Adrenal gland (tissue), 12 donors: ENCODE measurements around the gene CDH19. TPM values are rescaled to one million over a fixed set of nuclear protein-coding genes. Genes with fewer than 3 reads are reported as not detected.

ENCODE experiments used
- DNase-seq, 7 donors: peaks; one replicate each; pipeline ENCODE4 v3.0.0-alpha.2; 2019 to 2020
- H3K27ac ChIP-seq, 5 donors: fragments of 200-600 bp; sonication (generic) in 4 of 5; 1 replicate in 3 of 5; 2 replicates in 2 of 5; pipeline versions ENCODE4 v1.5.1 to v1.8.0; 2016 to 2020; ENCODE audit warnings: mild to moderate bottlenecking in 1 of 5
- H3K27me3 ChIP-seq: fragments of 200-600 bp; 2 replicates; pipeline ENCODE4 v1.8.0; 2021
- H3K36me3 ChIP-seq, 2 donors: fragments of 200-600 bp; replicated peaks in 1 of 2; 1 replicate in 1 of 2; 2 replicates in 1 of 2; pipeline versions ENCODE4 v1.5.1 to v1.8.0; 2018 to 2022
- H3K4me1 ChIP-seq, 2 donors: fragments of 200-600 bp; replicated peaks in 1 of 2; 1 replicate in 1 of 2; 2 replicates in 1 of 2; pipeline versions ENCODE4 v1.5.1 to v1.8.0; 2018 to 2021
- H3K4me3 ChIP-seq, 4 donors: fragments of 200-600 bp; sonication (generic) in 3 of 4; one replicate each; pipeline ENCODE4 v1.5.1; 2016 to 2018
- H3K9me3 ChIP-seq, 3 donors: fragments of 200-600 bp; sonication (generic) in 1 of 3; replicated peaks in 1 of 3; 1 replicate in 2 of 3; 2 replicates in 1 of 3; pipeline versions ENCODE4 v1.5.1 to v1.8.0; 2016 to 2021
- POLR2A ChIP-seq, 2 donors: fragments of 450-650 bp; IDR thresholded peaks; one replicate each; pipeline ENCODE4 v1.6.1; 2017; ENCODE audit warnings: antibody characterized with exemption in 2 of 2, mild to moderate bottlenecking in 2 of 2, moderate library complexity in 1 of 2
- WGBS, 4 donors: extraction: QIAGEN DNeasy Blood & Tissue Kit in 2 of 4; methylation state at CpG; one replicate each; pipeline versions ENCODE4 v1.1.5 to v1.1.7; 2013 to 2017; 5-methylcytosine and 5-hydroxymethylcytosine counted together
- intact Hi-C, 2 donors: fragments of 100-400 bp; cut with DNase I; formaldehyde crosslinking; loops; one replicate each; pipeline versions ENCODE4 v1.14.1 to v1.15.0; 2022 to 2023
- polyA plus RNA-seq, 3 donors: library from polyadenylated mRNA; stranded (reverse); fragments of 200-250 nt in 2 of 3; fragments of 350-450 nt in 1 of 3; fragmentation: Illumina TruSeq in 1 of 3; extraction: RNeasy Lipid Tissue Mini Kit (QIAGEN cat#74804) in 1 of 3; gene quantifications; one replicate each; pipeline ENCODE4 v1.2.3, GENCODE V29; 2013 to 2014
- total RNA-seq, 9 donors: library from RNA; depleted of rRNA in 4 of 9; stranded (reverse); fragments of >200 nt in 4 of 9; fragments of 120-200 nt in 1 of 9; fragmentation: NEBNext Ultra II Directional in 1 of 9; extraction: Animal tissue kit (Norgen Biotek cat#: 25700) in 1 of 9; gene quantifications; one replicate each; pipeline versions ENCODE4 v1.1.0 to v1.2.4, GENCODE V29; 2013 to 2023
- TF ChIP-seq, protein P1 (sequence below), 6 experiments: fragments of 450-650 bp in 4 of 6; fragments of 200-600 bp in 2 of 6; sonication (generic) in 1 of 6; IDR thresholded peaks; 1 replicate in 5 of 6; 2 replicates in 1 of 6; pipeline versions ENCODE4 v1.5.1 to v1.8.0; 2016 to 2021; ENCODE audit warnings: antibody characterized with exemption in 6 of 6, mild to moderate bottlenecking in 2 of 6, moderate library complexity in 1 of 6
- donor health status: healthy with polysubstance abuse.
- donor health status: Bipolar disorder and iron deficiency.
- donor health status: DM: yes; HTN: yes; CAD: no.
- donor health status: DM: no; HTN: no; CAD: no.
- donor health status: DM: no; HTN: no; CAD: no.
- donor health status: DM: yes; HTN: yes; CAD: no.

Gene CDH19
- total and polyA plus RNA-seq, 12 donors: 0.42 to 7.4 (median 5.3) TPM

DNA sequence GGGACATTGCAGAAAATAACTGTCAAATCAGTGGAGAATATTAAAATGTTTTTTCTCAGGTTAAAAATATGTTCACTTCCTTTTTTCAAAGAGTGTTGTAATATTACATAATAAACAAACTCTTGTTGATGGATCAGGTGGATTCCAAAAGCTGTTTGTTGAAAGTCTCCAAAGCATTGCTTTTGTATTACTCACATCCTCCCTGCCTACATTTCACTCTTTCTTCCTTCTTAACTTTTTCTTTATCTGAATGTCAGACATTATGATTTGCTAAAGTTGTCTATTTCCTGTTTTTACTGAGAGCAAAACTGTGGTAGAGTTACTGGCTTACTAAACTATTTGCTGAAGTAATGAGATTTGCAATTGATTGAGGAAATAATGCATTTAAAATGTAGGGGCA lies 92.1 kb downstream of the CDH19 start:
- Histone ChIP-seq H3K27ac (no peak overlapping the region), H3K4me3 (no peak overlapping the region), H3K4me1 (no peaks in the 10 kb centered on the region), H3K9me3 (no peaks in the 10 kb centered on the region), H3K36me3 (no peaks in the 10 kb centered on the region), H3K27me3 (no peaks in the 10 kb centered on the region)
- no peak for TF ChIP-seq POLR2A (IDR thresholded peaks at IDR 0.05)
- TF ChIP-seq, protein P1, sequence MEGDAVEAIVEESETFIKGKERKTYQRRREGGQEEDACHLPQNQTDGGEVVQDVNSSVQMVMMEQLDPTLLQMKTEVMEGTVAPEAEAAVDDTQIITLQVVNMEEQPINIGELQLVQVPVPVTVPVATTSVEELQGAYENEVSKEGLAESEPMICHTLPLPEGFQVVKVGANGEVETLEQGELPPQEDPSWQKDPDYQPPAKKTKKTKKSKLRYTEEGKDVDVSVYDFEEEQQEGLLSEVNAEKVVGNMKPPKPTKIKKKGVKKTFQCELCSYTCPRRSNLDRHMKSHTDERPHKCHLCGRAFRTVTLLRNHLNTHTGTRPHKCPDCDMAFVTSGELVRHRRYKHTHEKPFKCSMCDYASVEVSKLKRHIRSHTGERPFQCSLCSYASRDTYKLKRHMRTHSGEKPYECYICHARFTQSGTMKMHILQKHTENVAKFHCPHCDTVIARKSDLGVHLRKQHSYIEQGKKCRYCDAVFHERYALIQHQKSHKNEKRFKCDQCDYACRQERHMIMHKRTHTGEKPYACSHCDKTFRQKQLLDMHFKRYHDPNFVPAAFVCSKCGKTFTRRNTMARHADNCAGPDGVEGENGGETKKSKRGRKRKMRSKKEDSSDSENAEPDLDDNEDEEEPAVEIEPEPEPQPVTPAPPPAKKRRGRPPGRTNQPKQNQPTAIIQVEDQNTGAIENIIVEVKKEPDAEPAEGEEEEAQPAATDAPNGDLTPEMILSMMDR (IDR thresholded peaks at IDR 0.05): no peak
- no peak for DNase-seq
- intact Hi-C loops: no loop called here

DNA sequence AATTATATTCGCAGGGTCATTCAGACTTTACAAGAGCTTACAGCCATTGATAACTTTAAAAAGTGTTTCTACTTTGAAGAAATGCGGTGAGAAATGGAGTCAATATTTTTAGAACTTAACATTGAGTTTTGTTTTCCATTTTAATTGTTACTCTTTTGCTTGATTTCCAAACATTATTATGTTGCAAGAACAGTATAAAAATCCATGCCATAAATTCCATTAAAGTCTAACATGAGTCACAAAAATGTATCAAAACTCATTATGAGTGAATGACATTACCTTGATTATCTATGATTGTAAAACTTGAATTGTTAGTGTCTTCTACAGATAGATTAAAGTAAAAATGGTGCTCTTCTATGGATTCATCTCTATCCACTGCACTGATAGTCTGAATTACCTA lies 92.6 kb downstream of the CDH19 start:
- WGBS, 4 donors: 46 to 87% (median 80%) methylated on average over 2 of the region's 2 CpGs

DNA sequence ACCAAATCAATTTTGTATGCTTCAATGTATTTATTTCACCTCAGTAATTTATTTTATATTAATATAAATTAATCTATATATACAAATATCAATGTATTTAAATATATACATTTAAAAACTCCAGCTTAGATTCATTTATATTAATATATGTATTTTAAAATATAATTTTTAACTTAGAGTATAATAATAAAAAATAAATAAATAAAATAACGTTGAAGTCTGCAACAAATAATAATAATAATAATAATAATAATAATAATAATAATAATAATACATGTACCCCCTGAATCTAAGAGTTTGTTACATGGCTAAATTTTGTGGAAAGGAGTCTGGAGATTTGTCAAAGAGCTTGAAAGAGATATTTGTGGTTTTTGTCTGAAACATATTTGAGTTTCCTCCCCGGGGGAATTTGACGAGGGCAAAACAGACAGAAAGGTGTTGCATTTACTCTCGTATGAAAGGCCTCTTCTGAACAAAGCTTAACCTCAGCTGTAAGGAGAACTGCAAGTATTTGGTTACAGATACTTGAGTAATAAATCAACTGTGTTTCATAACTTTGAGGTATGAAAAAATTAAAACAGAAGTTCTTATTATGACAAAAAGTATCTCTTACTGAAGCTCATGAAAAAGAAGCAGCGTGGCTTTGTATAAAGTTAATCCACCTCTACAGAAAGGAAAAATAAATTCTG lies 93.4 kb downstream of the CDH19 start:
- 66 to 69% (median 68%) methylated on average over 5 of the region's 5 CpGs for WGBS, 4 donors
- intact Hi-C loops: no loop called here

More for the DNA sequence above, 92.6 kb downstream of the CDH19 start:
- no peaks in the 10 kb centered on the region for H3K9me3 ChIP-seq
- no peaks in the 10 kb centered on the region for H3K27me3 ChIP-seq
- H3K27ac ChIP-seq: no peak overlapping the region
- intact Hi-C loops: no loop called here
- H3K4me3 ChIP-seq: no peak overlapping the region
- H3K4me1 ChIP-seq: no peaks in the 10 kb centered on the region
- H3K36me3 ChIP-seq: no peaks in the 10 kb centered on the region
- DNase-seq: no peak
- TF ChIP-seq, protein P1 (IDR thresholded peaks at IDR 0.05): no peak
- no peak for TF ChIP-seq POLR2A (IDR thresholded peaks at IDR 0.05)

DNA sequence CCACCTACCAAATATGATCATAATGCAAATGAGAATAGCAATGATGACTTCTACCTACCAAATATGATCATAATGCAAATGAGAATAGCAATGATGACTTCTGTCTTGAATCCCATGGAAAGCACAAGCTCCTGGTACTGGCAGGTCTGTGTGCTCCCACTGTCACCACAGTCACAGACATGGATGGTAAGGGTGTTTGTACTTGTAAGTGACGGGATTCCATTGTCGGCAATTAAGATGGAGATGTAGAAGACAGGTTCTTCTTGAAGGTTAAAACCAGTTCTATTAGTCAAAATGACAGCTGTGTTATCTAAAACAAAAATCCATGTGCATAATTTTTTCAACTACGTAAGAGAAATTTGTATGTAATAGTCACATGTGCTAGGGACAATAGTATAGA lies 95.0 kb downstream of the CDH19 start:
- 83 to 92% (median 92%) methylated on average over 3 of the region's 3 CpGs for WGBS, 4 donors
- Histone ChIP-seq H3K4me1 (no peaks in the 10 kb centered on the region), H3K4me3 (no peak overlapping the region), H3K36me3 (no peaks in the 10 kb centered on the region), H3K27ac (no peak overlapping the region), H3K27me3 (no peaks in the 10 kb centered on the region), H3K9me3 (no peaks in the 10 kb centered on the region)
- intact Hi-C loops: no loop called here
- TF ChIP-seq, protein P1 (IDR thresholded peaks at IDR 0.05): no peak
- TF ChIP-seq POLR2A (IDR thresholded peaks at IDR 0.05): no peak
- DNase-seq: no peak

More for the DNA sequence above, 93.4 kb downstream of the CDH19 start:
- Histone ChIP-seq H3K9me3 (no peaks in the 10 kb centered on the region), H3K4me1 (no peaks in the 10 kb centered on the region), H3K4me3 (no peak overlapping the region), H3K27ac (no peak overlapping the region), H3K27me3 (no peaks in the 10 kb centered on the region), H3K36me3 (no peaks in the 10 kb centered on the region)
- TF ChIP-seq, protein P1 (IDR thresholded peaks at IDR 0.05): no peak
- no peak for TF ChIP-seq POLR2A (IDR thresholded peaks at IDR 0.05)
- DNase-seq: no peak
